CD4-positive, alpha-beta T cell treated with Interleukin-4 for 4 hours (primary cell): ENCODE data around the gene LATS2.

ENCODE experiments used
- DNase-seq: peaks from one replicate; pipeline ENCODE4 v3.0.0-alpha.2; 2020

LATS2 gene

DNA sequence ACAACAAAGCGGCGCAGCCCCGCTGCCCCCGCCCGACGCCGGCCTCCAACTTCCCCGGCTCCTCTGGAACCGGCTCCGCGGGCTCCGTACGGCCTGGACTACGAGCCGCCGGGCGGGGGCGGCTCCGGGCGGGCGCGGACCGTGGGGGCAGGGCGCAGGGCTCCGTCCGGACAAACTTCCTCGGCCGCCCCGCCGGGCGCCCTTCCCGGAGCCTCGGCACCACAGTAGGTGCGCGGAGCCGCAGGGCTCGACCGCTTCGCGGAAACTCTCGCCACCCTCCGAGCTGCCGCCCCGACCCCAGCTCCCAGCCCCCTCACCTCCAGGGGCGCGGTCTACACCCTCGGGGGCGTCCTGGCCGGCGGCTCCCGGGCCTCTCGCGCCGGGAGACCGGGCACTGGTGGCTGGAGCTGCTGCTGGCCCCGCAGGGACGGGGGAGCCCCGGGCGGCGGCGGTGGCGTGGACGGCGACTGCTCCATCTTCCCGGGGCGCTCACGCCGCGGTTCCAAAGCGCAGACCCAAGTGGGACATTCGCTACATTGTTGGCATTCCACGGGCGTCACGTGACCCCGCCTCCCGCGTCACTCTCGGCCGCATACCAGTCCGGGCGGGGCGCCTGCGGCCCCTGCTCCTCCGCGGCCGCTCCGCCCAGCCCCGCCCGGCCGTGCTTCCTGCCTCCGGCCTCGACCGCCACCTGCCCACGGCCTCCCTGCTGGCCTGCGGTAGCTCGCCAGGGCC lies at the start of gene LATS2:
LATS2 (minus strand) TSS at position 558 of the 735 bp plus-strand sequence. CDS start 15,560 bp downstream, outside the sequence.
- peak; percentile 32 for DNase-seq

GRCh38 chr13:21109168-21109567 lies 47.8 kb upstream of the LATS2 start:
- DNase-seq = no peak

GRCh38 chr13:21106089-21106488 lies 44.7 kb upstream of the LATS2 start:
- DNase-seq = no peak

DNA sequence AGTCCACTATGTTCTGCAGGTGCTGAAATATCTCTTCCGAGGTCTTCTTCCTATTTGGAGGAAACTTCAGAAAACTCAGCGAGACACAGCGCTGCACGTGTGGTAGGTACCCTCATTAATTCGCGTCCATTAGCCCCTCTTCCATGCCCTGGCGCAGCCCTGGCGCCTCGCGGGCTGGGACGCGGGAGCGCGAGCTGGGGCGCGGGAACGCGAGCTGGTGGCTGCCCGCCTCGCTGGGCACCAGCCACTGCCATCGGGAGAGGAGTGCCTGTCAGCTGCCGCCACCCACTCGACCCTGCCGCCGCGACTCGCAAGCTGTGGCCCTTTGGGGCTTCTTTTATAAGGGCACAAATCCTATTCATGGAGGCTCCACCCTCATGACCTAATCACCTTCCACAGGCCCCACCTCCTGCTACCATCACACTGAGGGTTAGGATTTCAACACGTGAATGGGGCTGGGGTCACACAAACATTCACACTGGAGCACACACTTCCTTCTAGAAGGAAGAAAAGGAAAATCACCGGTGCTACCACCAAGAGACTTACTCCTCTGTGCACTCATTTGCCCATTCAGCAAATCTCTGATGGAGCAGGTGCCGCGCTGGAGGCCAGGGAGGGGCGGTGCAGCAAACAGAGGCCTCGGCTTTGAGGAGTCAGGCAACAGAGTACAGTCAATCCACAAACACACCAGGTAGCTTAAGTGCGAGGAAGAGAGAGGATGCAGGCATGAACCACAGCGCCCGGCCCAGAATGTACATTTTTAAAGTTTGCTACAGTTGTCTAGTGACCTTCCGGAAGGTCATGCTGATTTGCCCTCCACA lies 43.0 kb upstream of the LATS2 start:
- no peak for DNase-seq

DNA sequence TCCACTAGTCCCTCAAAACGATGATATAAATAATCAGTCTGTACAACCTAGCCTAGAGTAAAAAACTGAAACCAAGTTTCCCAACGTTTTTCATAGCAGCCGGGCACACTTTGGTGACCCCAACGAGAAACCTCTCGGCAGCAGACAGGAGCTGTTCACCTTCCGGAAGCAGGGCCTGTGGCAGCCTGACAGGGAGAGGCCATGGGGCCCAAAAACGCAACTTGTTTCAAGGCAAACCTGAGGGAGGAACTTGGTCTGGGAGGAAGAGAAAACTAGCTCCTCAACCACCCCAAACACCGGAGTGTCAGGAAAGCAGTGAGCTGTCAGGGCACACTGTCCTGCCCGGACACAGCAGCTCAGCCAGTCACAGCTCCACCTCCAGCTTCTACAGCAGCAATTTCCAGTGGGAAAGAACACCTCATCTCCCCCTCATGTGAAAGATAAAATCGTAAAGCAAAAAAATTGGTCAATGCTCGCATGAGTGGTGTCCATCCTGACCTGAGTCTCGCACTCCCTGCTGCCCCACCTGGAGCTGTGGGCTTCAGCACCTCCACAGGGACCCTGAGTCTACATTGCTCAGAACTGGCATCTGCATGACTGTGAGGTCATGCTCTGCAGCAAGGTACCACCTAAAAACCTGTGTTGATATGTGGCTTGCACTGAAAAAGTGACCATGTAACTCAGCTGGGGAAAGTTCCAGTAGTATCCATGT lies 40.6 kb upstream of the LATS2 start:
- DNase-seq = no peak

DNA sequence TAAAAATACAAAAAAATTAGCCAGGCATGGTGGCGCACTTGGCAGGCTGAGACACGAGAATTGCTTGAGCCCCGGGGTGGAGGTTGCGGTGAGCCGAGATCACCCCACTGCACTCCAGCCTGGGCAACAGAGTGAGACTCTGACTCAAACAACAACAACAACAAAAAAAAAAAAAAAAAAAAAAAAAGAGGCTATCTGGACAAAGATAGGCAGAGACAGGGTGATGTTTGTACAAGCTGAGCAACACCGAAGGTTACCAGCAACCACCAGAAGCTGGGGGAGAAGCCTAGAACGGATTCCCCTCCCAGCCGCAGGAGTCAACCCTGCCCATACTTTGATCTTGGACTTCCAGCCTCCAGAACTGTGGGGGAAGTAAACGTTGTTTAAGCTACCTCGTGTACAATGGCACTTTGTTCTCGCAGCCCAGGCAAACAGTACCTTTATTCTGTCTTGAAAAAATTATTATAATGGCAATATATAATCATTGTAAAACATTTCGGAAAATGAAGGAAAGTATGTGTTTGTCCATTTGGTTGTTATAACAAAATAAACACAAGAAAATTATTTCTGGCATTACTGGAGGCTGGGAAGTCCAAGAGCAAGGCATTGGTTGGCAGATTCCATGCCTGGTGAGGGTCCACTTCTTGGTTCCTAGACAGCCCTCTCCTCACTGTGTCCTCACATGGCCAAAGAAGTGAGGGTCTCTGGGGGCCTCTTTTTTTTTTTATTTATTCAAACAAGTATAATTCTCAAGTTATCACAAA lies 39.8 kb upstream of the LATS2 start:
- no peak for DNase-seq

- DNase-seq = no peak
These were observed 38.8 kb upstream of the LATS2 start for GRCh38 chr13:21100211-21100610.

- DNase-seq = no peak
These were observed 33.9 kb upstream of the LATS2 start for GRCh38 chr13:21095311-21095710.

GRCh38 chr13:21089830-21090229 lies 28.4 kb upstream of the LATS2 start:
- no peak for DNase-seq

- no peak for DNase-seq
These were observed 27.1 kb upstream of the LATS2 start for GRCh38 chr13:21088534-21088933.

GRCh38 chr13:21086929-21087328 lies 25.5 kb upstream of the LATS2 start:
- DNase-seq = no peak

DNA sequence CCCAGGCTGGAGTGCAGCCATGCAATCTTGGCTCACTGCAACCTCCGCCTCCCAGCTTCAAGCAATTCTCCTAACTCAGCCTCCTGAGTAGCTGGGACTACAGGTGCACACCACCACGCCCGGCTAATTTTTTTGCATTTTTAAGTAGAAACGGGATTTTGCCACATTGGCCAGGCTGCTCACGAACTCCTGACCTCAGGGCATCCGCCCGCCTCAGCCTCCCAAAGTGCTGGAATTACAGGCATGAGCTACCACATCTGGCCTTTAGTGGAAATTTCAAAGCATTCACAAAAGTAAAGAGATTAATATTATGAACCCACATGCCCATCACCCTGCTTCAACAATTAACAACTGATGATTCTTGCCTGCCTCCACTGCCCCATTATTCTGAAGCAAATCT lies 20.5 kb upstream of the LATS2 start:
- no peak for DNase-seq

- no peak for DNase-seq
These were observed 19.2 kb upstream of the LATS2 start for GRCh38 chr13:21080593-21080891.

DNA sequence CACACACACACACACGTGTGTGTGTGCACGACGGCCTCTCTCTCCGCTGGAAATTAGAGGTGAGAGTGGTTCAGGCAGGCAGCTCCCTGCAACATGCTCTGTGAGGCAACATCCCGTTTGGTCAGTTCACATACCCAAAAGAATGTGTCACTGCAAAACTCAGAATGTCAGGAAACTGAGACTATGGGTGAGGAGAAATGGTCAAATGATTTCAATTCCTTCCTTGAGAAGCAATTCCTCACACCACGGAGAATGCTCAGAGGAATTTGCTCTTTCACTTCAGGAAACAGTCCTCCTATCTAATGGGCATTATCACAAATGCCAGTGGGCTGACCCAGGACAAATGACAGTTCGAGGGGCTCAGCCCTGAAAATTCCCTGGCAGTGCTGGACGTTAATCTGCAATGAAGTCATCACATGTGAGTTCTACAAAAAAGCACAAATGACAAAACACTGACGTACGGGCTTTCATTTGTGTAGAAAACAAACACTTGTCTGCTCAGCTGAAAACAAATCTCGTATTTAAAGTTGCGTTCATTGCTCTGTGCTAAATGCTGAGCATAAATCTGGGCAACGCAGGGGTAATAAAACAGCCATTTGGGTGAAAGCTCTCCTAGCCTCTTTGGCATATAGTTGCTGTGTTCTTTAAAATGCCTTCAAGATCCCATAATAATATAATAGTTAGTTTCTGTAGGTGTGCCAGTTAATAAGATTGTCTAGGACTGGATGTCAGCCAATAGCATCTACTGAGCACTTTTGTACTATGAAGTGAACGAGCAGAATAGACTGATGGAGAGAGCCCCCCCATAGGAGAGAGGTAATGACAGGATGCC lies 18.6 kb upstream of the LATS2 start:
- DNase-seq = no peak

DNA sequence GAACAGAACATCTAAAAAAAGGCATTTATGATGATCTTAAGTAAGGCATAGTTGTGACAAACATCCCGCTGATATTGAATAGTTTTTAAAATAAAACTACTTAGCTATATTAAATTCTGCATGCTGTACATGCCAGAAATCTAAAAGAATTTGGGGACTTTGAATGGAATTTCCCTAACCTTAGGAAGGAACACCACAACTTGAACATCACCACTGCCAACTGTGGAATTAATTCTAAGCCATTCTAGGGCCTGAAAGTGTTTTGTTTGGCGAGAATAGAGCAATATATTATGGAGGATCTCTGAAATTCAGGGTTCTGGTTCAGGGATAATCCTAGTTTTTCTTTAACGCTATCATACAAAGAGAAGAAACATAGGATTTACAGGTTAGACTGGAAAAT lies 17.8 kb upstream of the LATS2 start:
- DNase-seq = no peak

GRCh38 chr13:21078501-21078900 lies 17.1 kb upstream of the LATS2 start:
- no peak for DNase-seq

GRCh38 chr13:21077788-21078353 lies 16.5 kb upstream of the LATS2 start:
- DNase-seq = no peak

DNA sequence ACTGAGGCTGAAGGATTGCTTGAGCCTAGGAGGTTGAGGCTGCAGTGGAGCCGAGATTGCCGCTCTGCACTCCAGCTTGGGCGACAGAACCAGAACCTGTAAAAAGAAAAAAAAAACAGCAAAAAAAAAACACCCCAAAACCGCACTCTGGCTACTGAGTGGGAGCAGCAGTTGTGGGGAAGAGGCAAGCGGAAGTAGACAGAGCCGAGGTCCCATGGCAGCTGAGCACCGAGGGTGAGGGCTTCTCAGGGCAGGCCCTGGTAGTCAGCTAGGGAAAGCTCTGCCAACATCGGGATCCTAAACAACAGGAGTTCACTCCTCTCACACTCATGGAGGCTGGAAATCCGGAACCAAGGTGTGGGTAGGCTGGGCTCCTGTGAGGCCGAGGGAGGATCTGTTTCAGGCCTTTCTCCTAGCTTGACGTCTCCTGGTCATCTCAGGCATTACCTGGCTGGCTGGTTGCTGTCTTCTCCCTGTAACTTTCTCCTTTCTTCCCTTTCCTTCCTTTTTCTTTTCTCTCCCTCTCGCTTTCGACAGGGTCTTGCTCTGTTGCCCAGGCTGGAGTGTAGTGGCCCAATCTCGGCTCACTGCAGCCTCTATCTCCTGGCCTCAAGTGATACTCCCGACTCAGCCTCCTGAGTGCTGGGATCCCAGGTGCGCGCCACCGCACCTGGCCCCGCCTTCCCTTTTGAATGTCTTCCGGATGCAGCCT lies 15.8 kb upstream of the LATS2 start:
- DNase-seq = no peak

DNA sequence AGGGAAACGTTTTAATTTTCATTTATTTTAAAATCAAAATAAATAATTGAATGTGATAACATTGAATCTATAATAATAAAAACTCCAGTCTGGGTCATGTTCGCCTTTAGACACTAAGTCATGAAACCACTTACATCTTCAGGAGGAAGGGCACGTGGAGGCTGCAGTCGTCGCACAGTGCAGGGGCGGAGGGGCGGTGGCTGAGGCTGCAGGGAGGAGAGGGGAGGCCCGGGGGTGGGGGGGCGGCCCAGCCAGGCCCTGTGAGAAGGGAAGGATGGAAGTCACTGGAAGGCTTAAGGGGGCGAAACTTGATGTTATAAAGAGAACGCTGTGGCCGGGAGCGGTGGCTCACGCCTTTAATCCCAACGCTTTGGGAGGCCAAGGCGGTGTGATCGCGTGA lies 14.9 kb upstream of the LATS2 start:
- DNase-seq = no peak

GRCh38 chr13:21075379-21076249 lies 14.2 kb upstream of the LATS2 start:
- no peak for DNase-seq
